ENCODE data around the gene YWHAG.
"Not testable (repeated sequence)": the region's sequence is repeated elsewhere in the genome, so short reads cannot be mapped to it uniquely, and the experiment has no call there.

YWHAG gene

DNA sequence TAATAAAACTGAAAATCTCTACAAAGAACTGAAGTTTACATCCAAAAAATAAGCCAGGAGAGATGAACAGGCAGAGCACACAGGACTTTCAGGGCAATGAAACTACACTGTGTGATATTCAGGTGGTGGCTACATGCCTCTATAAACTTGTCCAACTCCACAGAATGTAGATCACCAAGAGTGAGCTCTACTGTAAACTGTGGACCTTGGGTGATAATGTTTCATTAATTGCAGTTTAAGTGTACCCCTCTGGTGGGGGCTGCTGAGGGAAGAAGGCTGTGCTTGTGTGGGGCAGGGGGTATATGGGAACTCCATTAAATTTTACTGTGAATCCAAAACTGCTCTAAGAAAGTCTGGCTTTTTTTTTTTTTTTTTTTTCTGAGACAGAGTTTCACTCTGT lies 22.7 kb downstream of the YWHAG start:
- peaks cover 51% of the 10 kb centered on the region; the same call in 1 of the 2 replicates for H3K36me3 ChIP-seq (ENCODE audit: insufficient read depth, low read length)

DNA sequence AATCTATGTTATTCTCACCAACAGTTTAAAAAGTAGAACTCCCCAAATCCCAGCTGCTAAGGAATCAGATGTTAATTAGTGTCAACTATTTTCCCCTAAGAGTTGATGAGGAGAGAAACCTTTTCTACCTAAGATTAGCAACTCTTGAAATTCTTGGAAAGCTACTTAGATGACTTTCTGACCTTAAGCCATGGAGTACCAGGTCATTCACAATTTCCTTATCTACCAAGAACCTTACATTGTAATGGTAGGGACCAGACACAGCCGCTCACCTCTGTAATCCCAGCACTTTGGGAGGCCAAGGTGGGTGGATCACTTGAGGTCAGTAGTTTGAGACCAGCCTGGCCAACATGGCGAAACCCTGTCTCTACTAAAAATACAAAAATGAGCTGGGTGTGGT lies 23.4 kb downstream of the YWHAG start:
- not testable (repeated sequence) for H3K27me3 ChIP-seq (ENCODE audit: insufficient read depth, low read length, poor library complexity, severe bottlenecking); H3K9me3 ChIP-seq (ENCODE audit: insufficient read depth, low read depth, low read length); H3F3A ChIP-seq (ENCODE audit: low read depth); H2AFZ ChIP-seq (ENCODE audit: low read length); H3K4me3 ChIP-seq (ENCODE audit: low read length, poor library complexity, severe bottlenecking); H3K9me2 ChIP-seq (replicated peaks; ENCODE audit: low read depth, low read length); H3K4me1 ChIP-seq (ENCODE audit: insufficient read depth, low read length, poor library complexity, severe bottlenecking); H3K4me2 ChIP-seq (ENCODE audit: low read depth, low read length, poor library complexity, severe bottlenecking); H3K9ac ChIP-seq (ENCODE audit: low read depth, low read length, poor library complexity, severe bottlenecking)
- Histone ChIP-seq H3K36me3 (ENCODE audit: insufficient read depth, low read length) (peaks cover 45% of the 10 kb centered on the region; the same call in 1 of the 2 replicates), H4K20me1 (ENCODE audit: insufficient read depth, low read length, poor library complexity, severe bottlenecking) (peaks cover 98% of the 10 kb centered on the region), H3K79me2 (ENCODE audit: insufficient read depth, low read length) (peaks cover 100% of the 10 kb centered on the region)

More for the DNA sequence above, 22.7 kb downstream of the YWHAG start:
- peaks cover 3% of the 10 kb centered on the region for H3K4me1 ChIP-seq (ENCODE audit: insufficient read depth, low read length, poor library complexity, severe bottlenecking)
- peaks cover 100% of the 10 kb centered on the region for H3K79me2 ChIP-seq (ENCODE audit: insufficient read depth, low read length)
- no peaks in the 10 kb centered on the region for H3K9me3 ChIP-seq (ENCODE audit: insufficient read depth, low read depth, low read length)
- H4K20me1 ChIP-seq (ENCODE audit: insufficient read depth, low read length, poor library complexity, severe bottlenecking), result peaks cover 98% of the 10 kb centered on the region
- H3K4me3 ChIP-seq (ENCODE audit: low read length, poor library complexity, severe bottlenecking), result no peak overlapping the region
- no peak overlapping the region for H3K9ac ChIP-seq (ENCODE audit: low read depth, low read length, poor library complexity, severe bottlenecking)
- H3K27me3 ChIP-seq (ENCODE audit: insufficient read depth, low read length, poor library complexity, severe bottlenecking), result no peaks in the 10 kb centered on the region
- H3F3A ChIP-seq (ENCODE audit: low read depth), result no peaks in the 10 kb centered on the region
- no peaks in the 10 kb centered on the region for H3K9me2 ChIP-seq (replicated peaks; ENCODE audit: low read depth, low read length)
- no peak overlapping the region for H3K4me2 ChIP-seq (ENCODE audit: low read depth, low read length, poor library complexity, severe bottlenecking)
- no peak overlapping the region for H2AFZ ChIP-seq (ENCODE audit: low read length)
- TF ChIP-seq EZH2phosphoT487 (IDR thresholded peaks at IDR 0.05; ENCODE audit: borderline replicate concordance), result no peak
- TF ChIP-seq, protein P1, sequence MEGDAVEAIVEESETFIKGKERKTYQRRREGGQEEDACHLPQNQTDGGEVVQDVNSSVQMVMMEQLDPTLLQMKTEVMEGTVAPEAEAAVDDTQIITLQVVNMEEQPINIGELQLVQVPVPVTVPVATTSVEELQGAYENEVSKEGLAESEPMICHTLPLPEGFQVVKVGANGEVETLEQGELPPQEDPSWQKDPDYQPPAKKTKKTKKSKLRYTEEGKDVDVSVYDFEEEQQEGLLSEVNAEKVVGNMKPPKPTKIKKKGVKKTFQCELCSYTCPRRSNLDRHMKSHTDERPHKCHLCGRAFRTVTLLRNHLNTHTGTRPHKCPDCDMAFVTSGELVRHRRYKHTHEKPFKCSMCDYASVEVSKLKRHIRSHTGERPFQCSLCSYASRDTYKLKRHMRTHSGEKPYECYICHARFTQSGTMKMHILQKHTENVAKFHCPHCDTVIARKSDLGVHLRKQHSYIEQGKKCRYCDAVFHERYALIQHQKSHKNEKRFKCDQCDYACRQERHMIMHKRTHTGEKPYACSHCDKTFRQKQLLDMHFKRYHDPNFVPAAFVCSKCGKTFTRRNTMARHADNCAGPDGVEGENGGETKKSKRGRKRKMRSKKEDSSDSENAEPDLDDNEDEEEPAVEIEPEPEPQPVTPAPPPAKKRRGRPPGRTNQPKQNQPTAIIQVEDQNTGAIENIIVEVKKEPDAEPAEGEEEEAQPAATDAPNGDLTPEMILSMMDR (conservative IDR thresholded peaks at IDR 0.05; ENCODE audit: low read length), result no peak

DNA sequence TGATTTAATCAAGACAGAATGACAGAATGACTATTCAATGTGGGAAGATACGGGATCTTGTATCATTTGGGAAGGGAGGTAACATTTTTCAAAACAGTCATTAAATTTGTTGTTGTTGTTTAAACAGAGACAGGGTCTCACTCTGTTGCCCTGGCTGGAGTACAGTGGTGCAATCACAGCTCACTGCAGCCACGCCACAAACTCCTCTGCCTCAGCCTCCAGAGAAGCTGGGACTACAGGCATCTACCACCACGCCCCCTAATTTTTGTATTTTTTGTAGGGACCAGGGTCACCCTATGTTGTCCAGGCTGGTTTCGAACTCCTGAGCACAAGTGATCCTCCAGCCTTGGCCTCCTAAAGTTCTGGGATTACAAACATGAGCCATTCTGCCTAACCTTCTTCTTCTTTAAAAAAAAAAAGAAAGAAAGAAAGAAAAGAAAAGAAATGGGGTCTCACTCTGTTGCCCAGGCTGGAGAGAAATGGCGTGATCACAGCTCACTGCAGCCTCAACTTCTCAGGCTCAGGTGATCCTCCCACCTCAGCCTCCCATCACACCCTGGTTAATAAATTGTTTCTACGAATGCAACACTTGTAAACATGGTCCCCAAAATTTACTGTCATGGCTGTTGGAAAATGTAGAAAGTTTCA lies 24.3 kb downstream of the YWHAG start:
- Histone ChIP-seq H3K9me3 (ENCODE audit: insufficient read depth, low read depth, low read length) (no peaks in the 10 kb centered on the region), H3K36me3 (ENCODE audit: insufficient read depth, low read length) (peaks cover 48% of the 10 kb centered on the region; the same call in 1 of the 2 replicates), H3K79me2 (ENCODE audit: insufficient read depth, low read length) (peaks cover 100% of the 10 kb centered on the region), H2AFZ (ENCODE audit: low read length) (no peak overlapping the region), H3F3A (ENCODE audit: low read depth) (no peaks in the 10 kb centered on the region), H4K20me1 (ENCODE audit: insufficient read depth, low read length, poor library complexity, severe bottlenecking) (peaks cover 98% of the 10 kb centered on the region), H3K27me3 (ENCODE audit: insufficient read depth, low read length, poor library complexity, severe bottlenecking) (no peaks in the 10 kb centered on the region), H3K4me1 (ENCODE audit: insufficient read depth, low read length, poor library complexity, severe bottlenecking) (no peaks in the 10 kb centered on the region), H3K4me3 (ENCODE audit: low read length, poor library complexity, severe bottlenecking) (no peak overlapping the region), H3K4me2 (ENCODE audit: low read depth, low read length, poor library complexity, severe bottlenecking) (no peak overlapping the region), H3K9ac (ENCODE audit: low read depth, low read length, poor library complexity, severe bottlenecking) (no peak overlapping the region), H3K9me2 (replicated peaks; ENCODE audit: low read depth, low read length) (no peaks in the 10 kb centered on the region)
- TF ChIP-seq, protein P1 (conservative IDR thresholded peaks at IDR 0.05; ENCODE audit: low read length), result no peak
- no peak for TF ChIP-seq EZH2phosphoT487 (IDR thresholded peaks at IDR 0.05; ENCODE audit: borderline replicate concordance)
